Heart right ventricle (tissue), 16 donors: Measurements from ENCODE around the gene PNMA6E. TPM values are rescaled to one million over a fixed set of nuclear protein-coding genes. Genes with fewer than 3 reads are reported as not detected.

Source experiments
- ATAC-seq, 8 donors: fragments of 200-7000 bp; cut with Tn5 transposase; one replicate each; pipeline ENCODE4 v1.9.1; 2020; ENCODE audit warnings: mild to moderate bottlenecking in 8 of 8, moderate library complexity in 8 of 8, moderate number of reproducible peaks in 1 of 8
- DNase-seq, 2 donors: peaks; one replicate each; pipeline ENCODE4 v3.0.0-alpha.2; 2020
- H3K27ac ChIP-seq, 10 donors: fragments of 200-600 bp; sonication (generic) in 2 of 10; one replicate each; pipeline versions ENCODE4 v1.5.0 to v1.8.0; 2020 to 2022; ENCODE audit warnings: mild to moderate bottlenecking in 3 of 10
- H3K27me3 ChIP-seq, 7 donors: fragments of 200-600 bp; one replicate each; pipeline ENCODE4 v1.8.0; 2021 to 2022; ENCODE audit warnings: mild to moderate bottlenecking in 2 of 7
- H3K36me3 ChIP-seq, 9 donors: fragments of 200-600 bp; sonication (generic) in 1 of 9; one replicate each; pipeline versions ENCODE4 v1.5.0 to v1.8.0; 2020 to 2022; ENCODE audit warnings: mild to moderate bottlenecking in 2 of 9
- H3K4me1 ChIP-seq, 9 donors: fragments of 200-600 bp; sonication (generic) in 1 of 9; one replicate each; pipeline versions ENCODE4 v1.5.0 to v1.8.0; 2020 to 2022; ENCODE audit warnings: mild to moderate bottlenecking in 4 of 9
- H3K4me3 ChIP-seq, 10 donors: fragments of 200-600 bp; sonication (generic) in 2 of 10; one replicate each; pipeline versions ENCODE4 v1.5.0 to v1.8.0; 2020 to 2022; ENCODE audit warnings: mild to moderate bottlenecking in 7 of 10, moderate library complexity in 2 of 10
- H3K9me3 ChIP-seq, 11 donors: fragments of 200-600 bp in 10 of 11; sonication (generic) in 2 of 11; one replicate each; pipeline versions ENCODE4 v1.5.0 to v1.8.0; 2013 to 2022; ENCODE audit warnings: mild to moderate bottlenecking in 2 of 11, control low read depth in 1 of 11, moderate library complexity in 1 of 11
- WGBS, 2 donors: extraction: QIAGEN DNeasy Blood & Tissue Kit; methylation state at CpG; one replicate each; pipeline ENCODE4 v1.1.7; 2013; ENCODE audit warnings: inconsistent platforms in 1 of 2; 5-methylcytosine and 5-hydroxymethylcytosine counted together
- intact Hi-C, 10 donors: fragments of 100-400 bp; cut with DNase I; formaldehyde crosslinking; loops; one replicate each; pipeline versions ENCODE4 v1.11.1 to v1.14.2; 2022
- polyA plus RNA-seq, 2 donors: library from polyadenylated mRNA; stranded (reverse); fragments of 200-250 nt; gene quantifications; one replicate each; pipeline ENCODE4 v1.2.3, GENCODE V29; 2013
- total RNA-seq, 10 donors: library from RNA; stranded (reverse); fragmentation: NEBNext Ultra II Directional in 3 of 10; extraction: Animal tissue kit (Norgen Biotek cat#: 25700) in 3 of 10; gene quantifications; one replicate each; pipeline versions ENCODE4 v1.2.1 to v1.2.4, GENCODE V29; 2021 to 2023
- TF ChIP-seq, protein P1 (sequence below), 9 donors: fragments of 200-600 bp; sonication (generic) in 2 of 9; IDR thresholded peaks; one replicate each; pipeline versions ENCODE4 v1.5.0 to v1.8.0; 2021 to 2022; ENCODE audit warnings: antibody characterized with exemption in 9 of 9, mild to moderate bottlenecking in 5 of 9, moderate library complexity in 1 of 9
- donor health status: Arrhythmogenic right ventricular cardiomyopathy.
- donor health status: ischemic (EF 13 %, LVEDD 7.1; RV severe dilation, severe dysfunction).
- donor health status: healthy with polysubstance abuse.
- donor health status: DM: no; HTN: yes; CAD: no.
- donor health status: DM: no; HTN: no; CAD: no.
- donor health status: ischemic (EF 25% LVEDD 6.9; RV normal size, moderate dysfunction).
- donor health status: ischemic (EF 25% LVEDD 5.7; RV mildly dilated, moderate dysfunction).
- donor health status: healthy.
- donor health status: DM: yes; HTN: yes; CAD: no.
- donor health status: Ischemic cardiomyopathy.
- donor health status: ischemic (EF 35%, LVEDD 5.7; RV mildly dilated, moderate dysfunction).
- donor health status: nonischemic (EF 11% LVEDD 7.7; RV severe dilation, severe dysfunction).
- donor health status: DM: yes; HTN: yes; CAD: no.
- donor health status: PGD.
- donor health status: ischemic (EF 29% LVEDD 5.4; RV normal size, mild dysfunction).
- donor health status: nonischemic (EF 23%, LVEDD 6.1; RV moderate dilation, normal function).

The PNMA6E gene
- total and polyA plus RNA-seq, 12 donors, result not detected

DNA sequence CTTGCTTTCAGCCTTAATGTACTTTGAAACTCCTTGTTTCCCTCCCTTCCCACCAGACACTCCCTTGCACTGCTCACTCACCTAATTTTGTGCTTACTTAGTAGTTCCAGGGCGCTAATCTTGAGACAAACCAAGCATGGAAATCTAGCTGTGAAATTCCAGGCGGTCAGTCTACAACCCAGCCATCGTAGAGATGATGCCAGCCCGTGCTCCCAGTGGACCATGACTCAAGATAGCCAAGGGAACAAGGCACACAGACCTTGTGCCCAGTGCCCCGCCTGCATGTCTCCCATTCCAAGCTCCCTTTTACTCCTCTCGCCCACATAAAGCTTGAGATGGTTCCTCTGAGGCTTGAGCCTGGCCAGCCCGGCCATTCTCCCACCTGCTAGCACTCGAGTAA is 33.7 kb upstream of the PNMA6E start:
- DNase-seq, result no peak
- intact Hi-C loops, result loop anchor here in 1 of 10 donors (10.0 kb wide), 2 partner anchors 400 to 470 kb away; no protein-coding TSS in a partner anchor
- H3K9me3 ChIP-seq, result peaks cover 0 to 15% (median 0%) of the 10 kb centered on the region in 11 donors
- no peak for ATAC-seq
- H3K36me3 ChIP-seq, result no peaks in the 10 kb centered on the region
- WGBS, 2 donors, result 85 to 89% methylated on average over 8 of the region's 8 CpGs
- no peaks in the 10 kb centered on the region for H3K27me3 ChIP-seq
- H3K4me1 ChIP-seq, result no peaks in the 10 kb centered on the region
- TF ChIP-seq, protein P1, sequence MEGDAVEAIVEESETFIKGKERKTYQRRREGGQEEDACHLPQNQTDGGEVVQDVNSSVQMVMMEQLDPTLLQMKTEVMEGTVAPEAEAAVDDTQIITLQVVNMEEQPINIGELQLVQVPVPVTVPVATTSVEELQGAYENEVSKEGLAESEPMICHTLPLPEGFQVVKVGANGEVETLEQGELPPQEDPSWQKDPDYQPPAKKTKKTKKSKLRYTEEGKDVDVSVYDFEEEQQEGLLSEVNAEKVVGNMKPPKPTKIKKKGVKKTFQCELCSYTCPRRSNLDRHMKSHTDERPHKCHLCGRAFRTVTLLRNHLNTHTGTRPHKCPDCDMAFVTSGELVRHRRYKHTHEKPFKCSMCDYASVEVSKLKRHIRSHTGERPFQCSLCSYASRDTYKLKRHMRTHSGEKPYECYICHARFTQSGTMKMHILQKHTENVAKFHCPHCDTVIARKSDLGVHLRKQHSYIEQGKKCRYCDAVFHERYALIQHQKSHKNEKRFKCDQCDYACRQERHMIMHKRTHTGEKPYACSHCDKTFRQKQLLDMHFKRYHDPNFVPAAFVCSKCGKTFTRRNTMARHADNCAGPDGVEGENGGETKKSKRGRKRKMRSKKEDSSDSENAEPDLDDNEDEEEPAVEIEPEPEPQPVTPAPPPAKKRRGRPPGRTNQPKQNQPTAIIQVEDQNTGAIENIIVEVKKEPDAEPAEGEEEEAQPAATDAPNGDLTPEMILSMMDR (IDR thresholded peaks at IDR 0.05), result no peak
- no peak overlapping the region for H3K27ac ChIP-seq
- no peak overlapping the region for H3K4me3 ChIP-seq

DNA sequence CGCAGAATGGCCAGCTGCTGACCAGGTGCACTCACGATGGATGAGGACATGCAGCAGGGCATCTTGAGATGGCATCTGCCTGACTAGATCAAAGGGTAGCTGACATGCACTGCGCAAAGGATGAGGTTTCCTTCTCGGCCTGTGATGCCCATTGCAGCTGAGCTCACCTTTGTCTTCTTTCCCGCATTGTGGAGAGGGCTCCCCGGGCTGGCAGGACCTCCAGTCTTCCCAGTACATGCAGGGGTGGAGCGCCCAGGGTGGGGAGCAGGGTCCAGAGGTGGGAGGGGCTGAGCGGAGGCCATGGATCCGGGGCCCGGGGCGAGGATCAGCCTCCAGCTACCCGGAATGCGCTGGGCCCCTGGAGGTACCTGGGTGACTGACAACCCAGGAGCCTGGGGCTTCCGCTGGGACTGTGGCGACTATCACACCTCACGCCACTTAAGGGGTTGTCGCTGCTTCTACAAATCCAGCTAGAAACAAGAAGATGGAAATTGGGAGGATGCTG is 32.7 kb upstream of the PNMA6E start:
- Histone ChIP-seq H3K27me3 (no peaks in the 10 kb centered on the region), H3K4me3 (no peak overlapping the region), H3K9me3 (peaks cover 0 to 13% (median 0%) of the 10 kb centered on the region in 11 donors), H3K4me1 (no peaks in the 10 kb centered on the region), H3K27ac (no peak overlapping the region), H3K36me3 (no peaks in the 10 kb centered on the region)
- 91 to 92% methylated on average over 12 to 17 of the region's 17 CpGs for WGBS, 2 donors
- DNase-seq (no peak), ATAC-seq (peak in 1 of 8 donors; percentile 38)
- intact Hi-C loops, result loop anchor here in 1 of 10 donors (10.0 kb wide), 2 partner anchors 399 to 469 kb away; no protein-coding TSS in a partner anchor
- TF ChIP-seq, protein P1 (IDR thresholded peaks at IDR 0.05), result no peak

DNA sequence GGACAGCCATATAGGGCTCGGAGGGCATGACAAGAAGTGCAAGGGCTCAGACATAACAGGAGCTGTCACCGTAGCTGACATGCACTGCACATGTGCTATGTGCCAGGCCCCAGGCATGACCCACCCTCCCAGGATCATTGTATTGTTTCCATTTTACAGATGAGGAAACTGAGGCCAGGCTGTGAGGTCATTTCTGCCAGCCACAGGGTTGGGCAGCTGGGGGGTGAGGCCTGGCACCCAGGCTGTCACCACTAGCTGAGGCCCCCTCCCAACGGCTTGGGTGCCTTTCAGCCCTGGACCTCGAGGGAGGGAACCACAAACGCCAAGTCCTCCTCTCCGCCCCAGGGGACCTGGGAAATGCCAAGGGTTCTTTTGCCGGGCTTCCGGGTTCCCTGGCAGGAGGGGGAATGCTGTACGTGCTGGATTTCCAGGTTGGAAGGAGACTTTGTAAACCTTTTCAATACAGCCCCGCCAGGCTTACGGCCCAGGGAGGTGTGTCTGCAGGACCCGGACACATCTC is 32.1 kb upstream of the PNMA6E start:
- 75 to 83% methylated on average over 12 of the region's 12 CpGs for WGBS, 2 donors
- no peak for ATAC-seq
- H3K27ac ChIP-seq, result no peak overlapping the region
- intact Hi-C loops, result loop anchor here in 1 of 10 donors (10.0 kb wide), 2 partner anchors 398 to 468 kb away; no protein-coding TSS in a partner anchor
- H3K9me3 ChIP-seq, result peaks cover 0 to 13% (median 0%) of the 10 kb centered on the region in 11 donors
- H3K27me3 ChIP-seq, result no peaks in the 10 kb centered on the region
- TF ChIP-seq, protein P1 (IDR thresholded peaks at IDR 0.05), result no peak
- H3K4me1 ChIP-seq, result no peaks in the 10 kb centered on the region
- H3K36me3 ChIP-seq, result no peaks in the 10 kb centered on the region
- no peak for DNase-seq
- no peak overlapping the region for H3K4me3 ChIP-seq

DNA sequence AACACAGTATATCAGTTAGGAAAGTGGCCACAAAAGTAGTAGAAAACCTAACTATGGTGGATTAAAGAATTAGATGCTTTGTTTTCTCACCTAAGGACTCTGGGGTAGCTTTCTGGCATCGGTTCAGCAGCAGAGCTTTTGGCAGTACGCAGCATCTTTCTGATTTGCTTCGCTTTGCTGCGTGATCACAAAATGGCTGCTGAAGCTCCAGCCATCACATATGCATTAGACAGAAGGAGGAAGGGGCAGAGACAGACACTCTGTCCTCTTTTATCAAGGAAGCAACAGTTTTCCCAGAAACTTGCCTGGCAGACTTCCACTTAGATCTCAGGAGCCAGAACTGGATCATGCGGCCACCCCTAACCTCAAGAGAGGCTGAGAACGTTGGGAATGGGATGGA is 29.6 kb upstream of the PNMA6E start:
- Histone ChIP-seq H3K36me3 (no peaks in the 10 kb centered on the region), H3K4me1 (no peaks in the 10 kb centered on the region), H3K27ac (no peak overlapping the region), H3K9me3 (peaks cover 0 to 13% (median 0%) of the 10 kb centered on the region in 11 donors), H3K4me3 (no peak overlapping the region), H3K27me3 (peaks cover 0 to 1% (median 0%) of the 10 kb centered on the region in 7 donors)
- intact Hi-C loops, result loop anchor here in 1 of 10 donors (10.0 kb wide), 2 partner anchors 396 to 466 kb away; no protein-coding TSS in a partner anchor
- DNase-seq (no peak), ATAC-seq (no peak)
- 89 to 90% methylated on average over 6 of the region's 6 CpGs for WGBS, 2 donors
- TF ChIP-seq, protein P1 (IDR thresholded peaks at IDR 0.05), result no peak
